CD4-positive, alpha-beta T cell treated with Interleukin-2 at 100 ng/mL for 4 hours (primary cell): ENCODE data around the gene SLC6A11.

ENCODE experiments used
- DNase-seq: peaks from one replicate; pipeline ENCODE4 v3.0.0-alpha.2; 2020; ENCODE audit warnings: low spot score

Gene SLC6A11

DNA sequence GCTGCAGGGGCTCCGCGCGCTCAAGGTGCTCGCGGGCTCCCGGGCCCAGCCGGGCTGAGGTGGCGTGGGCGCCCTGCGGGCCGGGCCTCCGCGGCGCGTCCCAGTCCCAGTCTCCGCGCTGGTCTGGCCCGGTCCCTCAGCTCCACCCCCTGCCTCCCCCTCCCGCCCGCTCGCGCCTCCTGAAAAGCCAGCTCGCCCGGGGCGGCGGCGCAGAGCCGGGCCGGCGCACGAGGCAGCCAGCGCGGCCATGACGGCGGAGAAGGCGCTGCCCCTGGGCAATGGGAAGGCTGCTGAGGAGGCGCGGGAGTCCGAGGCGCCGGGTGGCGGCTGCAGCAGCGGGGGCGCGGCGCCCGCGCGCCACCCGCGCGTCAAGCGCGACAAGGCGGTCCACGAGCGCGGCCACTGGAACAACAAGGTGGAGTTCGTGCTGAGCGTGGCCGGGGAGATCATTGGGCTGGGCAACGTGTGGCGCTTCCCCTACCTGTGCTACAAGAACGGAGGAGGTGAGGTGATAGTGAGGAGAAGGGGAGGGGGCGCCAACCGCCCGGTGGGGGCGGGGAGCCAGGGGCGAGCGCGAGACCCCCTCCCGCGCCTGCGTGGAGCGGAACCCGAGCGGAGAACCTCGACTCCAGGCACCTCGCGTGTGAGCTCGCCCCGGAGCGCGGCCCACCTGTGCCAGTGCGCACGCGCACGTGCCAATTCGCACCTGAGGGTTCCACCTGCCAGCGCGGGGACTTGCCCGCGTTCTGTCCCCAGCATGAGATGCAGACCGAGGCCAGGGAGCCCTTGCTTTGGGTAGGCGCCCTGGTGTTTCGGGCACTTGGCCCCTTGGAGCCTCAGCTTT, at the start of gene SLC6A11:
Gene SLC6A11, plus strand, starts transcription at position 210 of the 844 bp plus-strand sequence. Its CDS starts 38 bp downstream, at position 248.
- no peak for DNase-seq

DNA sequence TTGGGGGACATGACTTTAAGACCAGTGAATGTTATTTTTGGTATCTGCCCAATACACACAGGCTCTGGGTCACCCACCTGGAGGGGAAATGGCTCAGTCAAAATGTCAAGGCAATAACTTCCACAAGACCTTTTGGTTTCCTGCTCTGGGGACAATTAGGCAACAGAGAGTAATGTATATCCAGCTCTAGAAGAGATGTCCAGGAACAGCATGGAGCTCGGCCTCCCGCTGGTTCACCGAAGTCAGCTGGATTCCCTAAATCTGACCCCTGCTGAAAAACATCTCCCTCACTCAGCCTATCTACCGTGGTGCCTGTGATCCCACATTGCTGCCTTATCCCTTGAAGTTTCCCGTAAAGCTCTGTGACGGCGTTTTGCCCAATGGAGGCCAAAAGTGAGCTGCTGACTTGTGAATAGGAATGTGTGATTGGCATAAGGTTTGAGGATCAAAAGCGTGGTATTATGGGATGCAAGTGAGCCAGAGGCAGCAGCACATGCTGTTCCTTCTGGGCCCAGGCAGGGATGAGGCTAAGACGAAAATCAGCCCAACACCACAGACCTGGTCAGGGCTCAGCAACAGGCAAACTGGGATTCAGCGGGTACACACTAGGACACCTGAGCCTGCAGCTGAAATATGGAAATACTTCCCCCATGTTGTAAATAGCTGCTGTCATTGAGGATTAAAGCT, 47.2 kb upstream of the SLC6A11 start:
- no peak for DNase-seq

- DNase-seq: no peak
Measured at GRCh38 chr3:10770547-10770946, 45.5 kb upstream of the SLC6A11 start.

DNA sequence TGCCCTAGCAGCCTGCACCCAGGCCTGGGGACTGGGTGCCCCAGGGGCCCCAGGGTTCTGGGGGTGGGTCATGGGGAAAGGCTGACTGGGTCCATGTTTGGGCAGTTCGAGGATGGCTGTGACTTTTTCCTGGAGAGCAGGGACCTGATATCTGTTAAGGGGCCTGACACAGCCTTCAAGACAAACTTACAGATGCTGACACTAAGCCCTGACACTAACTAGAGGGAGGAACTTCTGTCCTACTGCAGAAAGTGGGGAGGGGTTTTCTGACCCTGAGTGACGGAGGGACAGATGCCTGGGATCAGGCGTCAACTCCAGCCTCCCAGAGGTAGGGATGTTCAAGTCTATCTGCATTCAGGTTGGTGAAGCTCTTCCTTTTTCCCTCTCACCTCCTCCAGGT, 45.0 kb upstream of the SLC6A11 start:
- no peak for DNase-seq

- no peak for DNase-seq
Measured at GRCh38 chr3:10771486-10772270, 44.4 kb upstream of the SLC6A11 start.

- no peak for DNase-seq
Measured at GRCh38 chr3:10772271-10773161, 43.5 kb upstream of the SLC6A11 start.

DNA sequence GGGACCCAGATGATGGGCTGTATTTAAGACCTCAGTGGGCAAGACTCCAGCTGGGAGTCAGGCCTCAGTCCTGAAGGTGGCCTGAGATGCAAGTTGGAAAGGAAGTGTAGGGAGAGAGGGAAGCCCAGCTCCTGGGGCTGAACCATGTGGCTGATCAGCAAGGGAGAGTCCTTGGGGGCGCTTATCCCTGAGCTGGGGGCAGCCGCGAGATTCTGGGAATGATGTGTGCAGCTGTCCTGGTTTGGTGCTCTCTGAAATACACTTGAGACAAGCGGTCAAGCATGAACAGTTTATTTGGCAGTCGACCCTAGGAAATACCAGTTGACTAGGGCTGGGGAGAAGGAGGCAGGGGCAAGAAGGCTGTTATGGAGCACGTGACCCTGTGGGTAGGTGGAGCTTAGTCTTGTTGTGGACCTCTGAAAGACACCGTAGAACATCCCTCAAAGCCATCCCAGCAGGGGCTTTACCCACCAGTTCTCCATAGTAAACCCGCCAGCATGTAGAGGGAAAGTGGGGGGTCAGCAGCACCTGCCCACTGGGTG, 41.8 kb upstream of the SLC6A11 start:
- DNase-seq: no peak

DNA sequence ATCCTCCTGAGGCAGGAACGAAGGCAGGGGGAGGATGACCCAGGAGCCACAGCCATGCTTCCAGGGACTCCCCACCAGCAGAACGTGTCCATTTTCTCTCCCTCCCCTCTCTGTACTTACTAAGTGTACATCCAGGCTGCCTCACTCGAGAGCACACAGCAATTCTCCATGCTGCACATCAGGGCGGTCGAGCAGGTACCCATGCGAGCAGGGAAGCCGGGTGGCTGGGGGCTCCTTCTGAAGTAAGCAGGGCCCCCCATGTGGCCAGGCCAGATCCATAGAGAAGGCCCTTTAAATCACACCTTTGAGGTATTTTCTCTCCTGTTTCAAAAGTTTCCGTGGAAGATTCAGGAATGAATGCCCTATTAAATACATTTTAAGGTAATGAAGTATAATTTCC, 41.2 kb upstream of the SLC6A11 start:
- DNase-seq: no peak

- DNase-seq: no peak
Measured at GRCh38 chr3:10775259-10775658, 40.8 kb upstream of the SLC6A11 start.

GRCh38 chr3:10775828-10776227, 40.2 kb upstream of the SLC6A11 start:
- no peak for DNase-seq

DNA sequence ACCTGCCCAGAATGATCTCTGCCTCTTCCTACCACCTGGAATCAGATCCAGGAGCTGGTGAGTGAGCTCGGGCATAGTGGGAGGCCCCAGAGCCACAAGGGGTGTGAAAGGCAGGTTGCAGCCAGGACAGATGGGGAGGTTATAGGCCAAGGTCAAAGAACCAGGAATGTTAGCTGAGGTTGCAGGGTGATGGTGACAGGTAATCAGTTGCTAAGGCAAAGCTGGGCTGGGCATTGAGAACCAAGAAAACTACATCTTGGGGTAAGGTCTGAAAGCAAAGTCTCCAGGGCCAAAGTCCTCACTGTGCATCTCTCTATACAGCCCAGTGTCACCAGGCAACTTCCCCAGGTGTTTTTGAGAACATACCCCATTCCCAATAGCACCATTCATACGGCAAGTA, 38.4 kb upstream of the SLC6A11 start:
- no peak for DNase-seq

DNA sequence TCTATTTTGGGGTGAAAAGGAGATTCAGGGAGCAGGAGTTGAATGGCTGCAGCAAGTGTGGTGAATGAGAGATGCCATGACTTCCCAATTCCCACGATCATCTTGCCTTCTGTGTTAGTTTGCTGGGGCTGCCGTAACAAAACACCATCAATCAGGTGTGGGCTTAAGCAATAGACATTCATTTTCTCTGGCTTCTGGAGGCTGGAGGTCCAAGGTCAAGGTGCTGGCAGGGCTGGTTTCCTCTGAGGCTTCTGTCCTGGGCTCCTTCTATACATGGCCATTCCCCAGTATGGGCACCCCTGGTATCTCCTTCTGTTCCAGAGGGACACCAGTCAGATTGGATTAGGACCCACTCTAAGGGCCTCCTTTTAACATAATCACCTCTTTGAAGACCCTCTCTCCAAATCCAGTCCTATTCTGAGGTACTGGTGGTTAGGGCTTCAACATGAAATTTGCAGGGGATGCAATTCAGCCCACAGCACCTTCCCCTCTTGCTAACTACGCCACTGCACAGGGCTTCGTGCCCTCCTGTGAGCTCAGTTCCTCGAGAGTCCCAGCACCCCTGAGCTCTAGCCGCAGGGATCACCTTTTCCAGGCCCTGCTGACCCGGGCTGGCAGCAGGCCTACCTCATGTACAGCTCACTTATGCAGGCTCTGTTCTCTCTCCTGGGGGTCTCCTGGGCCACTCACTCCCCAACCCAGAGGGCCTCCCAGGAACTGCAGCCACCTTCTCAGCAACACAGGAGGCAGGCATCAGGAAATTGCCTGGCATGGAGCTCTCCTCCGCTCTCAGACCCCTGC, 37.3 kb upstream of the SLC6A11 start:
- no peak for DNase-seq

DNA sequence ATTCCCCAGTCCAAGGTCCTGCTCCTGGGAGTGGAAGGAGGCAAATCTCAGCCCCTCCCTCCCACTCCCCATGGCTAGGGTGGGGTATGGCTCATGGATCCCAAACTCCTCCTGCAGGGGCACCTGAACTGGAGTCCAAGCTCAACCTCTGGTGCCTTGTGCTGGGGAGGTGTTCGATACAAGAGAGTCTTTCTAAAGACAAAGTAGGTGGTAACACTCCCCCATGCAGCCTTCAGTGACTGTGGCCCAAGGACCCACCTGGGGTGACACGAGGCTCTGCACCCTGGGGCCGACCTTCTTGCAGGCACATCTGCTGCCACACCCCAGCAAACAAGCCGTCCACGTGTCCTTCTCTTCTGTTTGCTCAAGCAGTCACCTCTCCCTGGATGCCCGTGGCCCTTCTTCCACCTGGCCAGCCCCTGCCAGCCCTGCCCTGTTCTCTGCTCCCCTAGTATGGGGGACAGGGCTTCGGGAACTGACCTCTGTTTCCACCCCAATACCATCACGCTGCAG, 36.7 kb upstream of the SLC6A11 start:
- no peak for DNase-seq

- no peak for DNase-seq
Measured at GRCh38 chr3:10780243-10780642, 35.8 kb upstream of the SLC6A11 start.

DNA sequence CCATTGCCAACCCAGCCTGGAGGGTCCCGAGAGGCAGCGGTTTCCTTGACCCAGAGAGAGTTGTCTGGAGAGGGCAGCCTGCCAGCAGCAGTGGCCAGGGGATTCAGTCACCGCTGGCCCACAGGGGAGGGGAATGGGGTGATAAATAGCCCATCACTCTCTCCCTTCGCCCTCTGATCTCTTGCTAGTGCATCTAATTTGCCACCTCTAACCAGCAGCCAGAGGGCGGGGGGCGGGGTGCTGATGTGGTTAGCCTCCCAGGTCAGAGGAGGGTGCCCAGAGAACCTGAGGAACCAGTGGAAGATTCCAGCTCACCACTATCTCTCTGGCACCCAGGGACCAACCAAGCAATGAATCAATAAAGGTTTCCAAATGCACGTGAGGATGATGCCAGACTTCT, 35.1 kb upstream of the SLC6A11 start:
- DNase-seq: no peak

DNA sequence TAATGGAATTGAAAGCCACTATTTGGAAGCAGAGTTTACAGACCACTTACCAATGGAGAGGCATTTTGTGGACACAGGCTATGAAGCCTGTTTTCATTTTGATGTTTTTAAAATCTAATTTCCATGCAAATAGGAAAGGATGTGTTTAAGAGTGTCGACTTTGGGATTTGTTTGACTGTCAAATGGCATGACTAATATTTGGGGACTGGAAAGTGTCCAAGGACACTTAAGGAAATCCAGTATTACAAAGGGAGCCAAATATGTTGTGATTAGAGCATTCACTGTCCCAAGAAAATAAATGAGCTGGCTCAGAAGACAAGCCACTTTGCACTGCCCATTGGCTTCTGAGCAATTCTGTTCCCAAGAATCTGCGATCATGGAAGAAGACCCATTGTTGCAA, 34.0 kb upstream of the SLC6A11 start:
- no peak for DNase-seq

- DNase-seq: peak; percentile 37
Measured at GRCh38 chr3:10783360-10784351, 32.4 kb upstream of the SLC6A11 start.

DNA sequence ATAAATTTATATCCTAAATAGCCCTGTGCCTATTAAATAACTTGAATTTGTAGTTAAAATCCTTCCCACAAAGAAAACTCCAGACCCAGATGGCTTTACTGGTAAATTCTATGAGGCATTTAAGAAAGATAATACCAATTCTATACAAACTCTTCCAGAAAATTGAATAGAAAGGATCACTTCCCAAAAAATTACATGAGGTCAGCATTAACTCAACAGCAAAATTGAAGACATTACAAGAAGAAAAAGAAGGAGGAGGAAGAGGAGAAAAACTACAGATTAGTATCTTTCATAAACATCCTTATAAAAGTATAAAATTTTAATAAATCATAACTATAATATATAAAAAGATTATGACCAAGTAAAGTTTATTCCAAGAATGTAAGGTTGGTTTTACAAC, 29.4 kb upstream of the SLC6A11 start:
- DNase-seq: no peak

DNA sequence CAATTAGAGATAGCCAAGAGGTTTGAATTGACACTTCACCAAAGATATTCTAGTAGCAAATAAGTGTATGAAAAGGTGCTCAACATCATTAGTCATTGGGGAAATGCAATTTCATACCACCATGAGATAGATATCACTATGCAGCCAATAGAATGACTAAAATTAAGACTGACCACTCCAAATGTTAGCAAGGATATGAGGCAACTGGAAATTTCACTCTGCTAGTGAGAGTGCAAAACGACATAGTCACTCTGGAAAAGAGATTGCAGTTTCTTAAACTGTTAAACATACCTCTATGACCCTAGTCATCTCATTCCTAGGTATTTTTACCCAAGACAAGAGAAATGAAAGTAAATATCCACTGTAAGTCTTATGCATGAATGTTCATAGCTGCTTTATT, 27.6 kb upstream of the SLC6A11 start:
- DNase-seq: no peak
